GM23338 (cell line): ENCODE data around the gene CXCR3. TPM values are rescaled to one million over a fixed set of nuclear protein-coding genes. Genes with fewer than 3 reads are reported as not detected.

Source experiments
- ATAC-seq: fragments of 200-7000 bp; cut with Tn5 transposase; 3 replicates; pipeline ENCODE4 v1.9.1; 2020
- DNase-seq: peaks from one replicate; pipeline ENCODE4 v3.0.0-alpha.2; 2015; ENCODE audit warnings: low spot score
- H2AFZ ChIP-seq: fragments of 200-600 bp; sonication (generic); 2 replicates; pipeline ENCODE4 v1.8.0; 2016; ENCODE audit warnings: antibody characterized with exemption, mild to moderate bottlenecking, moderate library complexity
- H3F3A ChIP-seq: fragments of 200-600 bp; sonication (generic); replicated peaks from 2 replicates; pipeline ENCODE4 v1.8.0; 2017; ENCODE audit warnings: antibody characterized with exemption, mixed run types, low read depth
- H3K27ac ChIP-seq: fragments of 200-600 bp; sonication (generic); 2 replicates; pipeline ENCODE4 v1.6.1; 2016; ENCODE audit warnings: low read depth
- H3K27me3 ChIP-seq: fragments of 200-600 bp; sonication (generic); 2 replicates; pipeline ENCODE4 v1.8.0; 2016; ENCODE audit warnings: mild to moderate bottlenecking, mixed run types, moderate library complexity; ENCODE audit not compliant: insufficient read depth
- H3K36me3 ChIP-seq: fragments of 200-600 bp; sonication (generic); 2 replicates; pipeline ENCODE4 v1.8.0; 2016; ENCODE audit warnings: mild to moderate bottlenecking; ENCODE audit not compliant: insufficient read depth
- H3K4me1 ChIP-seq: fragments of 200-600 bp; sonication (generic); 2 replicates; pipeline ENCODE4 v1.8.0; 2016; ENCODE audit warnings: mild to moderate bottlenecking, moderate library complexity; ENCODE audit not compliant: insufficient read depth
- H3K4me2 ChIP-seq: fragments of 200-600 bp; sonication (generic); 2 replicates; pipeline ENCODE4 v1.7.1; 2017; ENCODE audit warnings: mixed run types
- H3K4me3 ChIP-seq: fragments of 200-600 bp; sonication (generic); 2 replicates; pipeline ENCODE4 v1.6.1; 2016; ENCODE audit warnings: mixed run types
- H3K79me2 ChIP-seq: fragments of 200-600 bp; sonication (generic); replicated peaks from 2 replicates; pipeline ENCODE4 v1.8.0; 2017; ENCODE audit warnings: mild to moderate bottlenecking; ENCODE audit not compliant: insufficient read depth
- H3K9me2 ChIP-seq: fragments of 200-600 bp; sonication (generic); 2 replicates; pipeline ENCODE4 v1.8.0; 2017; ENCODE audit not compliant: insufficient read depth
- H4K20me1 ChIP-seq: fragments of 200-600 bp; sonication (generic); replicated peaks from 2 replicates; pipeline ENCODE4 v1.8.0; 2017; ENCODE audit warnings: mild to moderate bottlenecking; ENCODE audit not compliant: insufficient read depth
- H3K27ac Mint-ChIP-seq: 2 replicates; pipeline ENCODE4 v1.8.0; 2020; ENCODE audit warnings: inconsistent platforms, mild to moderate bottlenecking, moderate library complexity, mixed read lengths
- H3K27me3 Mint-ChIP-seq: 3 replicates; pipeline ENCODE4 v1.8.0; 2022; ENCODE audit warnings: low read depth, mild to moderate bottlenecking, moderate library complexity, mixed read lengths, inconsistent platforms; ENCODE audit not compliant: insufficient read depth, poor library complexity
- H3K36me3 Mint-ChIP-seq: 3 replicates; pipeline ENCODE4 v1.8.0; 2021; ENCODE audit warnings: low read depth, mild to moderate bottlenecking, inconsistent platforms, moderate library complexity, mixed read lengths
- H3K4me1 Mint-ChIP-seq: 3 replicates; pipeline ENCODE4 v1.8.0; 2020; ENCODE audit warnings: mild to moderate bottlenecking, inconsistent platforms, mixed read lengths
- H3K4me3 Mint-ChIP-seq: 3 replicates; pipeline ENCODE4 v1.8.0; 2021; ENCODE audit warnings: moderate library complexity, mild to moderate bottlenecking, inconsistent platforms, mixed read lengths
- H3K9me3 Mint-ChIP-seq: 3 replicates; pipeline ENCODE4 v1.8.0; 2020; ENCODE audit warnings: moderate library complexity, mild to moderate bottlenecking, inconsistent platforms, mixed read lengths
- EZH2phosphoT487 ChIP-seq: fragments of 200-600 bp; sonication (generic); IDR thresholded peaks from one replicate; pipeline ENCODE4 v1.8.1; 2018; ENCODE audit warnings: antibody characterized with exemption; ENCODE audit not compliant: unreplicated experiment
- JUNB ChIP-seq: IDR thresholded peaks from one replicate; pipeline ENCODE4 v1.6.1; 2016; ENCODE audit warnings: antibody characterized with exemption; ENCODE audit not compliant: unreplicated experiment
- POLR2AphosphoS5 ChIP-seq: IDR thresholded peaks from 2 replicates; pipeline ENCODE4 v1.6.1; 2016; ENCODE audit warnings: antibody characterized with exemption, low read depth
- STAT1 ChIP-seq: IDR thresholded peaks from one replicate; pipeline ENCODE4 v1.6.1; 2016; ENCODE audit warnings: antibody characterized with exemption; ENCODE audit not compliant: unreplicated experiment
- ZNF114 ChIP-seq: fragments of 250-450 bp; sonication (Bioruptor Pico); IDR thresholded peaks from 2 replicates; pipeline ENCODE4 v1.5.0; 2020; ENCODE audit warnings: mild to moderate bottlenecking, moderate library complexity
- ZNF331 ChIP-seq: fragments of 250-450 bp; sonication (Bioruptor Pico); IDR thresholded peaks from 2 replicates; pipeline ENCODE4 v1.5.0; 2020; ENCODE audit warnings: low read depth, mild to moderate bottlenecking, moderate library complexity
- polyA plus RNA-seq: library from polyadenylated mRNA; unstranded; fragments of >200 nt; fragmentation: Nextera tagmentation; extraction: Ambion mirVana; gene quantifications from 2 replicates; pipeline ENCODE4 v1.2.1, GENCODE V29; 2016
- total RNA-seq: library from RNA; depleted of rRNA; stranded (reverse); fragments of >200 nt; shearing (Covaris generic); gene quantifications from 2 replicates; pipeline ENCODE4 v1.2.3, GENCODE V29; 2014
- TF ChIP-seq, protein P1 (sequence below), 2 experiments: fragments of 200-600 bp in 1 of 2; sonication (generic) in 1 of 2; conservative IDR thresholded peaks; 2 replicates each; pipeline versions ENCODE4 v1.5.1 to v1.6.1; 2016 to 2017; ENCODE audit warnings: antibody characterized with exemption in 2 of 2, low read depth in 2 of 2, mild to moderate bottlenecking in 2 of 2, moderate library complexity in 1 of 2
- TF ChIP-seq, protein P2 (sequence below): fragments of 250-450 bp; sonication (Bioruptor Pico); IDR thresholded peaks from 2 replicates; pipeline ENCODE4 v1.5.0; 2020; ENCODE audit warnings: mild to moderate bottlenecking, moderate library complexity
- TF ChIP-seq, protein P3 (sequence below): IDR thresholded peaks from 2 replicates; pipeline ENCODE4 v1.6.1; 2016; ENCODE audit warnings: antibody characterized with exemption
- TF ChIP-seq, protein P4 (sequence below): IDR thresholded peaks from one replicate; pipeline ENCODE4 v1.6.1; 2018; ENCODE audit warnings: antibody characterized with exemption; ENCODE audit not compliant: unreplicated experiment

Gene CXCR3
- total and polyA plus RNA-seq, 2 experiments from 2014 or later = not detected

DNA sequence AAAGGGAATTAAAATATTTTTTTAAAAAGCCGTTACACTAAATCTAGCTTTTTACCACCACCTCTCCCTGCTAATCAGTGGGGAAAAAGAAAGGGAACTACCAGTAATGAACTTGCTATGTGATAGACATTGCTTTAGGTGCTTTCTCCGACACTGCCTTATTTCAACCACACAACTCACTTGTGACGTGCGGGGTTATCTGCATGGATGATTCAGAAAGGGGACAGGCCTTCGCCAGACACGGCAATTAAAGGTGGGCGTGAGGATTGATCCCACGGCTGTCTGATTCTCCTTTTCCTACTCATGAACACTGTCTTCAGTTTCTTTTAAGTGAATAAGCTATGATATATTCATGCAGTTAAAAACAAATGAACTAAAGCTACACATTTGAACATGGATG is 882 bp upstream of the CXCR3 start (continued):
- TF ChIP-seq, protein P1, sequence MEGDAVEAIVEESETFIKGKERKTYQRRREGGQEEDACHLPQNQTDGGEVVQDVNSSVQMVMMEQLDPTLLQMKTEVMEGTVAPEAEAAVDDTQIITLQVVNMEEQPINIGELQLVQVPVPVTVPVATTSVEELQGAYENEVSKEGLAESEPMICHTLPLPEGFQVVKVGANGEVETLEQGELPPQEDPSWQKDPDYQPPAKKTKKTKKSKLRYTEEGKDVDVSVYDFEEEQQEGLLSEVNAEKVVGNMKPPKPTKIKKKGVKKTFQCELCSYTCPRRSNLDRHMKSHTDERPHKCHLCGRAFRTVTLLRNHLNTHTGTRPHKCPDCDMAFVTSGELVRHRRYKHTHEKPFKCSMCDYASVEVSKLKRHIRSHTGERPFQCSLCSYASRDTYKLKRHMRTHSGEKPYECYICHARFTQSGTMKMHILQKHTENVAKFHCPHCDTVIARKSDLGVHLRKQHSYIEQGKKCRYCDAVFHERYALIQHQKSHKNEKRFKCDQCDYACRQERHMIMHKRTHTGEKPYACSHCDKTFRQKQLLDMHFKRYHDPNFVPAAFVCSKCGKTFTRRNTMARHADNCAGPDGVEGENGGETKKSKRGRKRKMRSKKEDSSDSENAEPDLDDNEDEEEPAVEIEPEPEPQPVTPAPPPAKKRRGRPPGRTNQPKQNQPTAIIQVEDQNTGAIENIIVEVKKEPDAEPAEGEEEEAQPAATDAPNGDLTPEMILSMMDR (conservative IDR thresholded peaks at IDR 0.05; ENCODE audit: low read depth in 2 of 2) = no peak
- TF ChIP-seq EZH2phosphoT487 (no peak), STAT1 (no peak), JUNB (no peak)
- TF ChIP-seq, protein P2, sequence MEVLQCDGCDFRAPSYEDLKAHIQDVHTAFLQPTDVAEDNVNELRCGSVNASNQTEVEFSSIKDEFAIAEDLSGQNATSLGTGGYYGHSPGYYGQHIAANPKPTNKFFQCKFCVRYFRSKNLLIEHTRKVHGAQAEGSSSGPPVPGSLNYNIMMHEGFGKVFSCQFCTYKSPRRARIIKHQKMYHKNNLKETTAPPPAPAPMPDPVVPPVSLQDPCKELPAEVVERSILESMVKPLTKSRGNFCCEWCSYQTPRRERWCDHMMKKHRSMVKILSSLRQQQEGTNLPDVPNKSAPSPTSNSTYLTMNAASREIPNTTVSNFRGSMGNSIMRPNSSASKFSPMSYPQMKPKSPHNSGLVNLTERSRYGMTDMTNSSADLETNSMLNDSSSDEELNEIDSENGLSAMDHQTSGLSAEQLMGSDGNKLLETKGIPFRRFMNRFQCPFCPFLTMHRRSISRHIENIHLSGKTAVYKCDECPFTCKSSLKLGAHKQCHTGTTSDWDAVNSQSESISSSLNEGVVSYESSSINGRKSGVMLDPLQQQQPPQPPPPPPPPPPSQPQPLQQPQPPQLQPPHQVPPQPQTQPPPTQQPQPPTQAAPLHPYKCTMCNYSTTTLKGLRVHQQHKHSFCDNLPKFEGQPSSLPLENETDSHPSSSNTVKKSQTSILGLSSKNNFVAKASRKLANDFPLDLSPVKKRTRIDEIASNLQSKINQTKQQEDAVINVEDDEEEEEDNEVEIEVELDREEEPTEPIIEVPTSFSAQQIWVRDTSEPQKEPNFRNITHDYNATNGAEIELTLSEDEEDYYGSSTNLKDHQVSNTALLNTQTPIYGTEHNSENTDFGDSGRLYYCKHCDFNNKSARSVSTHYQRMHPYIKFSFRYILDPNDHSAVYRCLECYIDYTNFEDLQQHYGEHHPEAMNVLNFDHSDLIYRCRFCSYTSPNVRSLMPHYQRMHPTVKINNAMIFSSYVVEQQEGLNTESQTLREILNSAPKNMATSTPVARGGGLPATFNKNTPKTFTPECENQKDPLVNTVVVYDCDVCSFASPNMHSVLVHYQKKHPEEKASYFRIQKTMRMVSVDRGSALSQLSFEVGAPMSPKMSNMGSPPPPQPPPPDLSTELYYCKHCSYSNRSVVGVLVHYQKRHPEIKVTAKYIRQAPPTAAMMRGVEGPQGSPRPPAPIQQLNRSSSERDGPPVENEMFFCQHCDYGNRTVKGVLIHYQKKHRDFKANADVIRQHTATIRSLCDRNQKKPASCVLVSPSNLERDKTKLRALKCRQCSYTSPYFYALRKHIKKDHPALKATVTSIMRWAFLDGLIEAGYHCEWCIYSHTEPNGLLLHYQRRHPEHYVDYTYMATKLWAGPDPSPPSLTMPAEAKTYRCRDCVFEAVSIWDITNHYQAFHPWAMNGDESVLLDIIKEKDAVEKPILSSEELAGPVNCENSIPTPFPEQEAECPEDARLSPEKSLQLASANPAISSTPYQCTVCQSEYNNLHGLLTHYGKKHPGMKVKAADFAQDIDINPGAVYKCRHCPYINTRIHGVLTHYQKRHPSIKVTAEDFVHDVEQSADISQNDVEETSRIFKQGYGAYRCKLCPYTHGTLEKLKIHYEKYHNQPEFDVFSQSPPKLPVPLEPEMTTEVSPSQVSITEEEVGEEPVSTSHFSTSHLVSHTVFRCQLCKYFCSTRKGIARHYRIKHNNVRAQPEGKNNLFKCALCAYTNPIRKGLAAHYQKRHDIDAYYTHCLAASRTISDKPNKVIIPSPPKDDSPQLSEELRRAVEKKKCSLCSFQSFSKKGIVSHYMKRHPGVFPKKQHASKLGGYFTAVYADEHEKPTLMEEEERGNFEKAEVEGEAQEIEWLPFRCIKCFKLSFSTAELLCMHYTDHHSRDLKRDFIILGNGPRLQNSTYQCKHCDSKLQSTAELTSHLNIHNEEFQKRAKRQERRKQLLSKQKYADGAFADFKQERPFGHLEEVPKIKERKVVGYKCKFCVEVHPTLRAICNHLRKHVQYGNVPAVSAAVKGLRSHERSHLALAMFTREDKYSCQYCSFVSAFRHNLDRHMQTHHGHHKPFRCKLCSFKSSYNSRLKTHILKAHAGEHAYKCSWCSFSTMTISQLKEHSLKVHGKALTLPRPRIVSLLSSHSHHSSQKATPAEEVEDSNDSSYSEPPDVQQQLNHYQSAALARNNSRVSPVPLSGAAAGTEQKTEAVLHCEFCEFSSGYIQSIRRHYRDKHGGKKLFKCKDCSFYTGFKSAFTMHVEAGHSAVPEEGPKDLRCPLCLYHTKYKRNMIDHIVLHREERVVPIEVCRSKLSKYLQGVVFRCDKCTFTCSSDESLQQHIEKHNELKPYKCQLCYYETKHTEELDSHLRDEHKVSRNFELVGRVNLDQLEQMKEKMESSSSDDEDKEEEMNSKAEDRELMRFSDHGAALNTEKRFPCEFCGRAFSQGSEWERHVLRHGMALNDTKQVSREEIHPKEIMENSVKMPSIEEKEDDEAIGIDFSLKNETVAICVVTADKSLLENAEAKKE (CRISPR knock-in tag) = no peak
- TF ChIP-seq, protein P3, sequence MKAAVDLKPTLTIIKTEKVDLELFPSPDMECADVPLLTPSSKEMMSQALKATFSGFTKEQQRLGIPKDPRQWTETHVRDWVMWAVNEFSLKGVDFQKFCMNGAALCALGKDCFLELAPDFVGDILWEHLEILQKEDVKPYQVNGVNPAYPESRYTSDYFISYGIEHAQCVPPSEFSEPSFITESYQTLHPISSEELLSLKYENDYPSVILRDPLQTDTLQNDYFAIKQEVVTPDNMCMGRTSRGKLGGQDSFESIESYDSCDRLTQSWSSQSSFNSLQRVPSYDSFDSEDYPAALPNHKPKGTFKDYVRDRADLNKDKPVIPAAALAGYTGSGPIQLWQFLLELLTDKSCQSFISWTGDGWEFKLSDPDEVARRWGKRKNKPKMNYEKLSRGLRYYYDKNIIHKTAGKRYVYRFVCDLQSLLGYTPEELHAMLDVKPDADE = no peak

DNA sequence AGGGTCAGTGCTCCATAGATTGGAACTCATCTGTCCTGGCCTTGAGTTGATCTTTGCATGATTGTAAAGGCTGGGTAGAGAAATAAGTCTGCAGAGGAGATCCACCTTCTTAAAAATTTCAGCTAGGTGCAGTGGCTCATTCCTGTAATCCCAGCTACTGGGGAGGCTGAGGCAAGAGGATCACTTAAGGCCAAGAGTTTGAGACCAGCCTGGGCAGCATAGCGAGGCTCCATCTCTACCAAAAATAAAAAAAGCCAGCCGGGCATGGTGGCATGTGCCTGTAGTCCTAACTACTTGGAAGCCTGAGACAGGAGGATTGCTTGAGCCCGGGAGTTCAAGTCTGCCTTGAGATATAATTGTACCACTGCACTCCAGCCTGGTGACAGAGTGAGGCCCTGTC is 476 bp upstream of the CXCR3 start:
- Mint-ChIP-seq H3K4me1 (peaks cover 3% of the 10 kb centered on the region; the same call in 1 of the 3 replicates), H3K36me3 (no peaks in the 10 kb centered on the region; the same call in 1 of the 3 replicates), H3K27ac (no peak overlapping the region), H3K9me3 (no peaks in the 10 kb centered on the region; the same call in 2 of the 3 replicates), H3K27me3 (peaks cover 2% of the 10 kb centered on the region), H3K4me3 (no peak overlapping the region)
- Histone ChIP-seq H3K9me2 (no peaks in the 10 kb centered on the region), H3K36me3 (no peaks in the 10 kb centered on the region), H3K27ac (no peak overlapping the region), H3K27me3 (no peaks in the 10 kb centered on the region), H3K4me1 (no peaks in the 10 kb centered on the region), H3K4me2 (no peak overlapping the region), H3F3A (no peaks in the 10 kb centered on the region), H4K20me1 (no peaks in the 10 kb centered on the region), H3K79me2 (no peaks in the 10 kb centered on the region), H2AFZ (no peak overlapping the region), H3K4me3 (no peak overlapping the region)
- ATAC-seq (no peak), DNase-seq (no peak)
- TF ChIP-seq ZNF114 (CRISPR knock-in tag) = no peak
- TF ChIP-seq STAT1 = no peak
- no peak for TF ChIP-seq ZNF331 (CRISPR knock-in tag)
- TF ChIP-seq POLR2AphosphoS5 = no peak
- TF ChIP-seq, protein P4, sequence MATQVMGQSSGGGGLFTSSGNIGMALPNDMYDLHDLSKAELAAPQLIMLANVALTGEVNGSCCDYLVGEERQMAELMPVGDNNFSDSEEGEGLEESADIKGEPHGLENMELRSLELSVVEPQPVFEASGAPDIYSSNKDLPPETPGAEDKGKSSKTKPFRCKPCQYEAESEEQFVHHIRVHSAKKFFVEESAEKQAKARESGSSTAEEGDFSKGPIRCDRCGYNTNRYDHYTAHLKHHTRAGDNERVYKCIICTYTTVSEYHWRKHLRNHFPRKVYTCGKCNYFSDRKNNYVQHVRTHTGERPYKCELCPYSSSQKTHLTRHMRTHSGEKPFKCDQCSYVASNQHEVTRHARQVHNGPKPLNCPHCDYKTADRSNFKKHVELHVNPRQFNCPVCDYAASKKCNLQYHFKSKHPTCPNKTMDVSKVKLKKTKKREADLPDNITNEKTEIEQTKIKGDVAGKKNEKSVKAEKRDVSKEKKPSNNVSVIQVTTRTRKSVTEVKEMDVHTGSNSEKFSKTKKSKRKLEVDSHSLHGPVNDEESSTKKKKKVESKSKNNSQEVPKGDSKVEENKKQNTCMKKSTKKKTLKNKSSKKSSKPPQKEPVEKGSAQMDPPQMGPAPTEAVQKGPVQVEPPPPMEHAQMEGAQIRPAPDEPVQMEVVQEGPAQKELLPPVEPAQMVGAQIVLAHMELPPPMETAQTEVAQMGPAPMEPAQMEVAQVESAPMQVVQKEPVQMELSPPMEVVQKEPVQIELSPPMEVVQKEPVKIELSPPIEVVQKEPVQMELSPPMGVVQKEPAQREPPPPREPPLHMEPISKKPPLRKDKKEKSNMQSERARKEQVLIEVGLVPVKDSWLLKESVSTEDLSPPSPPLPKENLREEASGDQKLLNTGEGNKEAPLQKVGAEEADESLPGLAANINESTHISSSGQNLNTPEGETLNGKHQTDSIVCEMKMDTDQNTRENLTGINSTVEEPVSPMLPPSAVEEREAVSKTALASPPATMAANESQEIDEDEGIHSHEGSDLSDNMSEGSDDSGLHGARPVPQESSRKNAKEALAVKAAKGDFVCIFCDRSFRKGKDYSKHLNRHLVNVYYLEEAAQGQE = no peak
